ENCODE data around the gene ZNF821.
A peak's percentile ranks its signal among the peaks of the same experiment; 100 is the strongest.

ZNF821 gene, protein sequence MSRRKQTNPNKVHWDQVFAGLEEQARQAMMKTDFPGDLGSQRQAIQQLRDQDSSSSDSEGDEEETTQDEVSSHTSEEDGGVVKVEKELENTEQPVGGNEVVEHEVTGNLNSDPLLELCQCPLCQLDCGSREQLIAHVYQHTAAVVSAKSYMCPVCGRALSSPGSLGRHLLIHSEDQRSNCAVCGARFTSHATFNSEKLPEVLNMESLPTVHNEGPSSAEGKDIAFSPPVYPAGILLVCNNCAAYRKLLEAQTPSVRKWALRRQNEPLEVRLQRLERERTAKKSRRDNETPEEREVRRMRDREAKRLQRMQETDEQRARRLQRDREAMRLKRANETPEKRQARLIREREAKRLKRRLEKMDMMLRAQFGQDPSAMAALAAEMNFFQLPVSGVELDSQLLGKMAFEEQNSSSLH

DNA sequence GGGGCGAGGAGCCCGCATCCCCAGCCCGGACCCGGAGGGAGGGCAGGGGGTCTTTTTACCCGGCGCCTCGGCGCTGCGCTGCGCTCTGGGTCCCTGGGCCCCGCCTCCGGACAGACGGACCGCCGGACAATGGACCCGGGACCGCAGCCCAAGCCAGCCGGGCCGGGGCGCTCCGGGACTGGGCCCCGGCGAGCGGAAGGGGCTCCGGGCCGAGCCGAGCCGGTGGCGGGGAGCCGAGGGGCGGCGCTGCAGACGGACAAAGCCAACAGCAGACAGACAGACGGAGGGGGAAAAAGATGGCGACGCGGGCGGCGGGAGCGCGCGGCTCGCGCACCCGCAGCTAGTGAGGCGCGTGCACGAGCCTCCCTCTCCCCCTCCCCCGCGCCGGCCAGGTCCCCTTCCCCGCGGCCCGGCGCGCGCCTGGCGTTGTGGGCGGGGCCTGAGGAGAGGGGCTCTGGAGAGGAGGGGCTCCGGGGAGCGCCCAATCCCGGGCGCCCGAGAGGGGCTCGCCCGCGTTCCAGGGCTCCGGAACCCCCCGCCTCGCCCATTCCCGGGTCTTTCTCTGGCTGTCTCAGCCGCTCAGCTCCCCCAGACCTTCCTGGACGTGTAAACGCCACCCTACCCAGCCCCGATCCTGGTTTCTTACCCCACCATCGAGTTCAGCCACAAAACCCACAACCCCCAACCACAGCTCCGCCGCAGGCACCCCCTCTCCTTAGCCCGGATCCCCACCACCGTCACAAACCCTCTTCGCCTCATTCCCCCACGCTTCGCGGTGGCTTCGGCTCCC is at the start of gene ZNF821:
TSS of gene ZNF821 (minus strand) at position 334 of the 790 bp plus-strand sequence. CDS start 4,236 bp downstream, outside the sequence.
- DNase-seq, result peak; percentile 79
- in situ Hi-C loops (cut with HindIII; ENCODE audit: low pct_ligation_motif_present, low pct_unique_long_range_greater_than_20kb, low sequenced_read_pairs), result no loop called here

DNA sequence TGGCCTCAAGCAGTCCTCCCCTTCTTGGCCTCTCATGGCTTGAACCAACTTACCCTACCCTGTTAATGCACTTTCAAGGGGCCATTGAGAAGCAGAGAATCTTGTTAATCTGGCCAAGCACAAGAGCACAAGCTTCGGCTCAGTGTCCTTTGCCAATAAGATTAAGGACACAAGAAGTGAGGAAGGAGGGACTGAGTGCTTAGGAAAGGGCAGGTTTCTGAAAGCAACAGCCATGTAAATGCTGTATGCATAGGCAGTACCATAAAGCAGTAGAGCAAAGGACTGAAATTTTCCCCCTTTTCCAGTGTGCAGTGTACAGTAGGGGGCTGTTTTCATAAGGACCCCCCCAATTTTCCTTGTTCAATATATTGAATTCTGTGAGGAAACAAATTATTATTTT is 49.0 kb upstream of the ZNF821 start:
- in situ Hi-C loops (cut with HindIII; ENCODE audit: low pct_ligation_motif_present, low pct_unique_long_range_greater_than_20kb, low sequenced_read_pairs), result no loop called here
- DNase-seq, result no peak

DNA sequence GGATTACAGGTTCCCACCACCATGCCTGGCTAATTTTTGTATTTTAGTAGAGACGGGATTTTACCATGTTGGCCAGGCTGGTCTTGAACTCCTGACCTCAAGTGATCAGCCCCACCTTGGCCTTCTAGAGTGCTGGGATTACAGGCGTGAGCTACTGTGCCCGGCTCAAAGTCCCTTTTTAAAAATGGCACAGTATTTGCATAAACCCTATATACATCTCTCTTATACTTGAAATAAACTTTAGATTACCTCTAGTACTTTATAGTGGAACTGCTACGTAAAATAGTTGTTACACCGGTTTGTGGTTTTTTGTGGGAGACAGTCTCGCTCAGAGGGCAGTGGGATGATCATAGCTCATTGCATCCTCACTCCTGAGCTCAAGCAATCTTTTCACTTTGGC is 47.6 kb upstream of the ZNF821 start:
- in situ Hi-C loops (cut with HindIII; ENCODE audit: low pct_ligation_motif_present, low pct_unique_long_range_greater_than_20kb, low sequenced_read_pairs), result no loop called here
- no peak for DNase-seq

DNA sequence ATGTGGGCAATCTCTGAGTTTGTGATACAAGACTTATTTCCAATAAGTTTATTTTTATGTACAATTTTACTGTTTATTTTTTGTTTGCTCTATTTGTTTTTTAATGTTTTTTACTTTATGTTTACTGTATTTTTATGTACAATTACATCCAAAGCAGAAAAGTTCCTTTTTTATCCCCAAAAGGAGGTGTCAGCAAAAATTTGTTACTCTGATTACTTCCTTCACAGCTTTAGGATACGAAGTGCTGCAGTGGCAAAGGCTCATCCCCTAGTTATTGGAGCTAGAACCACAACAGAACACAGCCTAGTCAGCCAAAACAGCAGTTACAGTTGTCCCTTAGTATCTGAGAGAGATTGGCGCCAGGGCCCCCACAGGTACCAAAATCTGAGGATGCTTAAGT is 47.0 kb upstream of the ZNF821 start:
- in situ Hi-C loops (cut with HindIII; ENCODE audit: low pct_ligation_motif_present, low pct_unique_long_range_greater_than_20kb, low sequenced_read_pairs), result no loop called here
- no peak for DNase-seq

DNA sequence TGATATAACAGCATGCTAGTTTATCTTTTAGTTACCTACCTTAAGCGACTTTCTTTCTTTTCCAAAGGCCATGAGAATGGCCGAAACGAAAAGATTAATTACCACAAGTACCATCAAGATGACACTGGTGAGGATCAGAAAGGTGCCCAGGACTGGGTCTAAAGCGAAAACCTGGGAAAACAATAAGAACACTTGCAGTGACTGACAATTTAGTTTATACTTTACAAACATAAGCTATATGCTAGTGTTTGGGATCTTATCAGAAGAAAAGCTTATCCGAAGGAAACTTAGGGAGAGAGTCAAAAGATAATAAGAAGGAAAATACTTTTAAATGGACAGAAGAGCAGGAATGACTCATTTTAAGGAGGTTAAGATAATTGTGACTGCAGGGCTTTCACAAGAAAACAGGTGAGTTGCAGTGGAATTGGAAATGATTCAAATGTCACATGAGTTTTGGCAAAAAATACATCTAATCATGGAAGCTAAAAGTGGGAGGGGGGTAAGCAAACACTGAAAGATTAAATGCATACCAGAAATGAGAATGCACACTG is 46.1 kb upstream of the ZNF821 start:
- DNase-seq, result no peak
- in situ Hi-C loops (cut with HindIII; ENCODE audit: low pct_ligation_motif_present, low pct_unique_long_range_greater_than_20kb, low sequenced_read_pairs), result no loop called here

DNA sequence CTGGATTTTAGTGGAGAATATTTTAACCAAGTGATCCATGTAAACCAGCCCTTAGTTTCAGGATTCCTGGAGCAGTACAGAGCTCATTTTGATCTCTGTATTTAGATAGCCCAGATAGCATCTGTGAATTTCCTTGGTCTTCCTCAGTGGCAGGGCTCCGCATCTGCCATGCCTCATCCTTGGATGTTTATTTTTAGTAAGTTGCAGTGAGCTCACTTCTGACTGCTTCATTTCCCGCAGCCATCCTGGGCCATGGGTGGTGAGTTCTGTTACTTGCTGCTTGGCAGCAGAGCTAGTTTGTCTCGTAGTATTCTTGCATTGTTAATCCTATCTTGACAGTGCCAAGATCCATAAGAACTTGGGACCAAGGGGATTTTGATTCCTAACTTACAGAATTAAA is 45.1 kb upstream of the ZNF821 start:
- in situ Hi-C loops (cut with HindIII; ENCODE audit: low pct_ligation_motif_present, low pct_unique_long_range_greater_than_20kb, low sequenced_read_pairs), result no loop called here
- DNase-seq, result peak; percentile 12

DNA sequence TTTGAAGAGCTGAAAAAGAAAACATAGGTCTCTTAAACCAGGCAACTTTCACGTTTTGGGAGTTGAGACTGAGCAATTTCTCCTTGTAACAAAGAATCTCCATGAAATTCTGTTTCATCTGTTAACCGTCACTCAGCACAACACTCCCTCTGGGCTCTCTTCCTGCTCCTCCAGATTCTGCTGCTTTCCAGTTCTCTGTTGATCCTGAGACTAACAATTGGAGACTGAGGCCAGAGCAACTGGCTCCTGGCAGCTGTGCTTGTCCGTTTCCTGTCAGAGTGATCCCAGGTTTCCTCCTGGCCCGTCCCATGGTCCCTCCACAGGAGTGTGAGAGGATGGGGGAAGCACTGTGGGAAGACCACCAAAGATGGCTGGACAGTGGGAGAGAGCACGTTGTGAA is 43.8 kb upstream of the ZNF821 start:
- in situ Hi-C loops (cut with HindIII; ENCODE audit: low pct_ligation_motif_present, low pct_unique_long_range_greater_than_20kb, low sequenced_read_pairs), result no loop called here
- no peak for DNase-seq

DNA sequence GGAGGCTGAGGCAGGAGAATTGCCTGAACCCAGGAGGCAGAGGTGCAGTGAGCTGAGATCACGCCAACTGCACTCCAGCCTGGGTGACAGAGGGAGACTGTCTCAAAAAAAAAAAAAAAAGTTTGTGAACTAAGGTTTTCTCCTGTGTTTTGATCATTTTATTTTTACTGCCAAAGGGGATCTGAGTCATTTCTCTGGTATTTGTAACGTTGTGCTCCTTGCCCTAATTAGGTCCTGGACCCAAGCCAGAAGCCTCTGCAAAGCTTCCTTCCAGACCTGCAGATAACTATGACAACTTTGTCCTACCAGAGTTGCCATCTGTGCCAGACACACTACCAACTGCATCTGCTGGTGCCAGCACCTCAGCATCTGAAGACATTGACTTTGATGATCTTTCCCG is 43.4 kb upstream of the ZNF821 start:
- peak; percentile 75 for DNase-seq
- in situ Hi-C loops (cut with HindIII; ENCODE audit: low pct_ligation_motif_present, low pct_unique_long_range_greater_than_20kb, low sequenced_read_pairs), result no loop called here

DNA sequence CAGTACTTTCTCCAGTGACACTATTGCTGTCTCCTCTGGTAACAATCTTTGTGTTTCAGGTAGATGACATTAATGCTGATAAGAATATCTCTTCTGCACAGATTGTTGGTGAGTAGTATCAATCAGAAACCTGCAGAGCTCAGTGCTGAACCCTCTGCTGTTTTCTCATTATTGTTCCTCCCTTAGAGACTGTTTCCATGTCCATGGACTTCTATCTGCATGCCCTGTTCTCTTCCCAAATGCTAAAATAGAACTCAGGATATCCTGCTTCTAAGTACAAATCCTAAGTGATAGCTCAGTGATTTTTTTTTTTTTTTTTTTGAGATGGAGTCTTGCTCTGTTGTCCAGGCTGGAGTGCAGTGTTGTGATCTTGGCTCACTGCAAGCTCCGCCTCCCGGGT is 40.7 kb upstream of the ZNF821 start:
- no peak for DNase-seq
- in situ Hi-C loops (cut with HindIII; ENCODE audit: low pct_ligation_motif_present, low pct_unique_long_range_greater_than_20kb, low sequenced_read_pairs), result no loop called here

DNA sequence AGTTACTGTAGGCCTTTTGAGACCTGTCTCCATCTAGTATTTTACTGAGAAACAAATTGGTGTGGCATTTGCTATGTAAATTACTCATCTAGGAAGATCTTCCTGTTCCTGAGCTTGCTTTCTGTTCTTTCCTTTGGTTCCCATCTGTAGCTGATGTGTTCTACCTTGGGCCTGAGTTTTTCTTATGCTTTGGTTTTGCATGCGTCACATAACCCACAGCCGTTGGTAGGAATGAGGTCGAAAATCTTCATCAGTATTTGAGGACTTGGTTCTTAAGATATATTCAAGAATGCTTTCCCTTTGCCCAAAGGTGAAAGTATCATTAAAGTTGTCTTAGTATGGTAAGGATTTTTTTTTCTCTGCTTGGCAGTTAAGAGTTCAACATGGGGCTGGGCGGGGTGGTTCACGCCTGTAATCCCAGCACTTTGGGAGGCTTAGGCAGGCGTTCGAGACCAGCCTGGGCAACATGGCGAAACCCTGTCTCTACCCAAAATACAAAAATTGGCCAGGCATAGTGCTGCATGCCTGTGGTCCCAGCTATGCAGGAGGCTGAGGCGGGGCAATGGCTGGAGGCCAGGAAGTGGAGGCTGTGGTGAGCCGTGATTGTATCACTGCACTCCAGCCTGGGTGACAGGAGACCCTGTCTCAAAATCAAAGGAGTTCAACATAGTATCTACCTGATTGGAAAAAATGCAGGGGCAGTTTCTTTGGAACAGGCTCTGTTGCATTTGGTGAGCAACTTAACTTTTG is 40.1 kb upstream of the ZNF821 start:
- in situ Hi-C loops (cut with HindIII; ENCODE audit: low pct_ligation_motif_present, low pct_unique_long_range_greater_than_20kb, low sequenced_read_pairs), result no loop called here
- DNase-seq, result peak; percentile 20

DNA sequence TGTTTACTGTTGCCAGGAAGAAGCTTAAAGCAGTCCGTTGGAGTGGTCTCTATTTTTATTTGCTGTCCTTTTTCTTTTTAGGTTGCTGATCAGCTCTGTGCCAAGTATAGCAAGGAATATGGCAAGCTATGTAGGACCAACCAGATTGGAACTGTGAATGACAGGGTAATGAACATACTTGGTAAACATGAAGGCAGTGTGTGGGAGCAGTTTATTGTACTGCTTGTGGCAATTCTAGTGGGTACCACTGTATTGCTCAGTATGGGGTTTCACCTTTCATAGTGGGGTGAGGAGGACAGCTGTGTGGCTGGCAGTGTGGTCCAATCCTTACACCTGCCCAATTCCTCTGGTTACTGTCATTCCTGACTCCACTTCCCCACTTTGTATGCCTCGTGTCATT is 36.7 kb upstream of the ZNF821 start:
- DNase-seq, result no peak
- in situ Hi-C loops (cut with HindIII; ENCODE audit: low pct_ligation_motif_present, low pct_unique_long_range_greater_than_20kb, low sequenced_read_pairs), result no loop called here

DNA sequence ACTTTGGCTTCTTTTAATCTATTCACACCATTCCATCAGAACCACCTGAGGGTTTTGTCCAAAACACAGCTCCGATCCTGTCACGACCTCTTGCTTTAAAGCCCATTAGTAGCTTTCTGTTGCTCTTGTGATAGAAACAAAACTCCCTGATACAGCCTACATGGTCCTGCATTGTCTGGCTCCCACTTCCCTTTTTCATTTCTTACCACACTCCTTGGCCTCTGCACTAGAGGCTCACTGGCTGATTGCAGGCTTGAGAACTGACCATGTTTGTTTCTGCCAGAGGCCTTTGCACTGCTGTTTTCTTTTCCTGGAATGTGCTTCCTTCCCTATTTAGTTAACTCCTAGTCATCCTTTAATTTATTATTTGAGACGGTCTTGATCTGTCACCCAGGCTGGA is 35.1 kb upstream of the ZNF821 start:
- in situ Hi-C loops (cut with HindIII; ENCODE audit: low pct_ligation_motif_present, low pct_unique_long_range_greater_than_20kb, low sequenced_read_pairs), result no loop called here
- DNase-seq, result no peak

DNA sequence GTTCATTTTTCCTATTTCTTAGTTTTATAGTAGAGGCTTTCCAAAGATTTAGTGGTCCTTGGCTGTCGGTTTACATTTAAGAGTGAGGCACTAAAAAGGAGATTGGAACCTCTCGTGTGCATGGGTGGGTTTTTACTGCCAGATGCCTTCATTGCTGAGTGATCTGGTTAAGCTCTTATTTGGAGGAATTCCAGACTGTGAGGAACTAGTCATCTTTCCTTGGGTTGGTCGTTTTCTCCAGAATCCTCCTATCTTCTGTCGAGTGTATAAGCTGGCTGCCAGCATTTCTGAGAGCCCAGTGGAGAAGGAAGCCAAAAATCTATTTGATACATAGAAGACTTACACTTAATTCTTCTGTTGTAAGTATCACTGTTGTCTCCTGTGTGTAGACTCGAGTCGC is 33.9 kb upstream of the ZNF821 start:
- in situ Hi-C loops (cut with HindIII; ENCODE audit: low pct_ligation_motif_present, low pct_unique_long_range_greater_than_20kb, low sequenced_read_pairs), result no loop called here
- DNase-seq, result no peak

DNA sequence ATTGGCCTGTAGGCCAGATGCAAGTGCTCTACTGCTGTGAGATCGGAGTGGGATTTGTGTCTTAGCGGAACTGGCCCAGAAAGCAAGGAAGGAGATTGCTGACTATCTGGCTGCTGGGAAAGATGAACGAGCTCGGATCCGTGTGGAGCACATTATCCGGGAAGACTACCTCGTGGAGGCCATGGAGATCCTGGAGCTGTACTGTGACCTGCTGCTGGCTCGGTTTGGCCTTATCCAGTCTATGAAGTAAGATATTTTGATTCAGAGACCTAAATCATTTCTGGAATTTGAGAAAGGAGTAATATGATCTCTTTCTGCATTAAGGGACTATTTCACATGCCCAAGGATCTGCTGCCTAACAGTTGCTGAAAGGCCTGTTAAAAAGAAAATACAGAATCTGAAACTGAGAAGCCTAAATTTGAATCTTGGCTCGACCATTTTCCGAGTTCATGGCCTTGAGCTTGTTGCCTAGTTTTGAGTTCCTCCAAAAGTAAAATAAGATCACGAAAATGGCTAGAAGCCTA is 32.5 kb upstream of the ZNF821 start:
- DNase-seq, result no peak
- in situ Hi-C loops (cut with HindIII; ENCODE audit: low pct_ligation_motif_present, low pct_unique_long_range_greater_than_20kb, low sequenced_read_pairs), result no loop called here

DNA sequence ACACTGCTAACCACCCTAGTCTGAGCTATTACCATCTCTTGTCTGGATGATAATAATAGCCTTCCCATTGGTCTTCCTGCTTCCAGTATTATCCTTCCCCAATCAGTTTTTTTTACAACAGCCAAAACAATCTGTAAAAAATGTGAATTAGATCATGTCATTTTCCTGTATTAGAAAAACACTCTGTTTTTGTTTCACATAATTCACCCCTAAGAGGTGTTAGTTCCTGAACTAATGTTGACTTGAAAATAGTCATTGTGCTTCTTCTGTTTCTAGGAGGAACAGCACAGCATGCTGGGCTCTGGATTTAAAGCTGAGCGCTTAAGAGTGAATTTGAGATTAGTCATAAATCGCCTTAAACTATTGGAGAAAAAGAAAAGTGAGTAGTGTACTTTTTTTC is 31.4 kb upstream of the ZNF821 start:
- in situ Hi-C loops (cut with HindIII; ENCODE audit: low pct_ligation_motif_present, low pct_unique_long_range_greater_than_20kb, low sequenced_read_pairs), result no loop called here
- DNase-seq, result no peak

DNA sequence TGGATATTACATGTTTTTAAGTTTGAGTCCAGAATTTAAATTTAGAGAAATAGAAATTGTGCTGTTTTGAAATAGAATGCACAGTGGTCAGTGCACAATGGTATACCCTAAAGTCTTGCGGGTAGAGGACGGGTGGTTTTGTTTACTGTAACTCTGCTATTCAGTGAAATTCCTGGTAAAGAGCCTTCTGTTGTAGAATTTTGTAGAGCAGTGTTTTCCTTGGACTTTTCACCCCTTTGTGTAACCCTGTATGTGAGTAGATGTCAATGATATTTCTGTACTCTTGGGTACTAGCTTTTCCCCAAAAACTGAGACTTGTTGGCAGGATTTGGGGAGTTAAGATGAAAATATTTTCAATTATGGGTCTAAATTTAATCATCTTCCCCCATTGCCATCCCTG is 30.8 kb upstream of the ZNF821 start:
- in situ Hi-C loops (cut with HindIII; ENCODE audit: low pct_ligation_motif_present, low pct_unique_long_range_greater_than_20kb, low sequenced_read_pairs), result no loop called here
- no peak for DNase-seq

DNA sequence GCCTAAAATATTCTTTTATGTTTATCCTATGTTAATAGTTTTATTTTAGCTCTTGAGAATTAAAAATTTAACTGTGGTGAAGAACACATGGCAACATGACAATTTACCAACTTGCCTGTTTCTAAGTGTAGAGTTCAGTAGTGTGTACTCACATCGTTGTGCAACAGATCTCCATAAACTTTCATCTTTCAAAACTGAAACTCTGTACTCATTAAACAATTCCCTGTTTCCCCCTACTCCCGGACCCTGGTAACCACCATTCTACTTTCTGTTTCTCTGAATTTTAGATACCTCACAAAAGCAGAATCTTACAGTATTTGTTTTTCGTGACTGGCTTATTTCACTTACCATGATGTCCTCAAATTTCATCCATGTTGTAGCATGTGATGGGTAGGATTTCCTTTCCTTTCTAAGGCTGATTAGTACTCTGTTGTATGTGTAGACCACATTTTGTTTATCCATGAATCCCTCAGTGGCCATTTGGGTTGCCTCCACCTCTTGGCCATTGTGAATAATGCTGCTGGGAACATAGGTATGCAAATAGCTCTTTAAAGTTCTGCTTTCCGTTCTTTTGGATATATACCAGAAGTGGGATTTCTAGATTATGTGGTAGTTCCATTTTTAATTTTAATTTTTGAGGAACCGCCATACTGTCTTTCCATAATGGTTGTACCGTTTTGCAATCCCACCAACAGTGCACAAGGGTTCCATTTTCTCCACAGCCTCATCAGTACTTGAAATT is 28.7 kb upstream of the ZNF821 start:
- DNase-seq, result no peak

DNA sequence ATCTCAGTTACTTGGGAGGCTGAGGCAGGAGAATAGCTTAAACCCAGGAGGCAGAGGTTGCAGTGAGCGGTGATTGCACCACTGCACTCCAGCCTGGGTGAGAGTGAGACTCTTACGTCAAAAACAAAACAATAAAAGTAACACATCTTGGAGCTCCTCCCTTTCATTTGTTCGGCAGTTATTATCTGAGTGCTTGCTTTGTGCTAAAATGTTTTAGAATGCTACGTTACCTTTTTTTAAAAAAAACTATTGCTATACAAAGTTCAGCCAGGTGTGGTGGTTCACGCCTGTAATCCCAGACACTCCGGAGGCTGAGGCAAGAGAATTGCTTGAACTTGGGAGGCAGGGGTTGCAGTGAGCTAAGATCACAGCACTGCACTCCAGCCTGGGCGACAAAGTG is 27.1 kb upstream of the ZNF821 start:
- in situ Hi-C loops (cut with HindIII; ENCODE audit: low pct_ligation_motif_present, low pct_unique_long_range_greater_than_20kb, low sequenced_read_pairs), result no loop called here
- no peak for DNase-seq

More for the DNA sequence above, 28.7 kb upstream of the ZNF821 start:
- in situ Hi-C loops (cut with HindIII; ENCODE audit: low pct_ligation_motif_present, low pct_unique_long_range_greater_than_20kb, low sequenced_read_pairs), result no loop called here

Data from ACHN (cell line).